HepG2 (cell line): ENCODE measurements around the gene PTGR3. TPM values are rescaled to one million over a fixed set of nuclear protein-coding genes. Genes with fewer than 3 reads are reported as not detected.
A peak's percentile ranks its signal among the peaks of the same experiment; 100 is the strongest.

Experiments used
- ATAC-seq: fragments of 200-7000 bp; cut with Tn5 transposase; 3 replicates; pipeline ENCODE4 v1.9.1; 2020; ENCODE audit warnings: mild to moderate bottlenecking, moderate library complexity
- BruUV-seq: library from RNA; stranded (reverse); fragments of 400-500 nt; replicated peaks from 2 replicates; lab custom pipeline; 2021; lab: Mats Ljungman, UMichigan
- CTCF ChIA-PET: fragments of 300-600 bp; formaldehyde crosslinking; extraction: SDS; loops from one replicate; lab custom pipeline; 2021; ENCODE audit warnings: low total read pairs, inconsistent platforms, low intra/inter-chr PET ratio; lab: Yijun Ruan, JAX
- POLR2A ChIA-PET: fragments of 350-600 bp; sonication (Branson Sonifier 250); formaldehyde crosslinking; loops from one replicate; lab custom pipeline; 2020; ENCODE audit warnings: antibody characterized with exemption, inconsistent platforms; lab: Yijun Ruan, JAX
- DNase-seq: peaks from one replicate; pipeline ENCODE4 v3.0.0-alpha.2; 2015; ENCODE audit warnings: low spot score
- FAIRE-seq: peaks from 3 replicates; lab custom pipeline; 2011; peaks lifted over from hg19 to GRCh38; lab: Jason Lieb, UNC
- H2AFZ ChIP-seq: one replicate; pipeline ENCODE4 v1.6.1; 2011; ENCODE audit warnings: low read length, inconsistent platforms
- H3K27ac ChIP-seq: fragments of 300-600 bp; 3 replicates; pipeline ENCODE4 v1.8.0; 2011; ENCODE audit warnings: mixed run types, mild to moderate bottlenecking, mixed read lengths, low read length, inconsistent platforms; ENCODE audit not compliant: insufficient read depth; ENCODE audit errors: extremely low read length
- H3K27me3 ChIP-seq, 2 experiments: fragments of 200-600 bp in 1 of 2; 2 replicates in 1 of 2; 3 replicates in 1 of 2; pipeline versions ENCODE4 v1.6.0 to v1.8.0; 2011; ENCODE audit warnings: low read length in 2 of 2, mild to moderate bottlenecking in 2 of 2, moderate library complexity in 2 of 2, inconsistent platforms in 1 of 2; ENCODE audit not compliant: insufficient read depth in 2 of 2, control insufficient read depth in 1 of 2
- H3K36me3 ChIP-seq, 2 experiments: fragments of 200-600 bp in 1 of 2; replicated peaks in 1 of 2; 2 replicates in 1 of 2; 3 replicates in 1 of 2; pipeline versions ENCODE4 v1.5.1 to v1.8.0; 2011; ENCODE audit warnings: low read length in 2 of 2, inconsistent platforms in 1 of 2; ENCODE audit not compliant: insufficient read depth in 2 of 2, control insufficient read depth in 1 of 2
- H3K4me1 ChIP-seq: 2 replicates; pipeline ENCODE4 v1.5.1; 2012; ENCODE audit warnings: low read length, inconsistent platforms; ENCODE audit not compliant: insufficient read depth
- H3K4me2 ChIP-seq: 2 replicates; pipeline ENCODE4 v1.6.0; 2011; ENCODE audit warnings: low read depth, low read length, inconsistent platforms
- H3K4me3 ChIP-seq, 3 experiments: fragments of 200-600 bp in 1 of 3; sonication (generic), shearing (Covaris generic) in 1 of 3; replicated peaks in 1 of 3; 2 replicates each; pipeline ENCODE4 v1.5.1; 2011 to 2016; ENCODE audit warnings: low read length in 3 of 3, inconsistent platforms in 2 of 3, low read depth in 2 of 3, mild to moderate bottlenecking in 2 of 3, control low read depth in 1 of 3, mixed read lengths in 1 of 3; ENCODE audit not compliant: insufficient read depth in 1 of 3
- H3K79me2 ChIP-seq: one replicate; pipeline ENCODE4 v1.6.1; 2011; ENCODE audit warnings: low read length, inconsistent platforms; ENCODE audit not compliant: insufficient read depth
- H3K9ac ChIP-seq: 2 replicates; pipeline ENCODE4 v1.6.0; 2011; ENCODE audit warnings: mild to moderate bottlenecking, low read depth, low read length, inconsistent platforms; ENCODE audit not compliant: insufficient read depth
- H3K9me3 ChIP-seq: 2 replicates; pipeline ENCODE4 v1.5.1; 2012; ENCODE audit warnings: mild to moderate bottlenecking, low read length
- H4K20me1 ChIP-seq: 2 replicates; pipeline ENCODE4 v1.6.0; 2011; ENCODE audit warnings: inconsistent platforms, mild to moderate bottlenecking, low read length, moderate library complexity; ENCODE audit not compliant: insufficient read depth
- MAX ChIP-seq: IDR thresholded peaks from 2 replicates; pipeline ENCODE4 v1.6.1; 2012; ENCODE audit warnings: inconsistent platforms
- PRDM4 ChIP-seq: sonication (generic); formaldehyde crosslinking; IDR thresholded peaks from 2 replicates; pipeline ENCODE4 v1.9.0; 2021; ENCODE audit warnings: missing genetic modification reagents, borderline replicate concordance
- SP1 ChIP-seq, 2 experiments: fragments of 450-650 bp in 1 of 2; sonication (generic) in 1 of 2; formaldehyde crosslinking in 1 of 2; IDR thresholded peaks; 2 replicates each; pipeline versions ENCODE4 v1.4.0 to v1.6.1; 2016 to 2020; ENCODE audit warnings: missing genetic modification reagents in 1 of 2
- SRY ChIP-seq: sonication (generic); formaldehyde crosslinking; IDR thresholded peaks from 2 replicates; pipeline ENCODE4 v1.8.0; 2022; ENCODE audit warnings: mild to moderate bottlenecking, missing genetic modification reagents
- ZNF761 ChIP-seq: sonication (generic); formaldehyde crosslinking; conservative IDR thresholded peaks from 2 replicates; pipeline ENCODE4 v1.4.0; 2020; ENCODE audit warnings: mild to moderate bottlenecking, missing genetic modification reagents
- ZNF772 ChIP-seq: sonication (generic); formaldehyde crosslinking; IDR thresholded peaks from 2 replicates; pipeline ENCODE4 v1.5.0; 2020; ENCODE audit warnings: mild to moderate bottlenecking, missing genetic modification reagents
- ZSCAN25 ChIP-seq: sonication (generic); formaldehyde crosslinking; IDR thresholded peaks from 2 replicates; pipeline ENCODE4 v1.8.0; 2022; ENCODE audit warnings: mild to moderate bottlenecking, missing genetic modification reagents
- WGBS: methylation state at CpG from one replicate; pipeline ENCODE4 v1.1.6; 2017; ENCODE audit warnings: low lambda C conversion rate; 5-methylcytosine and 5-hydroxymethylcytosine counted together
- in situ Hi-C: cut with HindIII; loops from 2 replicates; pipeline ENCODE4 v1.10.0; 2017; ENCODE audit warnings: low pct_unique_long_range_greater_than_20kb; ENCODE audit not compliant: extremely low pct_ligation_motif_present
- intact Hi-C: fragments of 100-400 bp; cut with micrococcal nuclease; formaldehyde crosslinking; loops from one replicate; pipeline ENCODE4 v1.10.0; 2022; ENCODE audit not compliant: unreplicated experiment
- polyA plus RNA-seq, 8 experiments: library from polyadenylated mRNA; depleted of rRNA in 3 of 8; stranded (reverse) in 7 of 8; unstranded in 1 of 8; fragments of >200 nt; fragmentation: Illumina TruSeq in 4 of 8; extraction: Trizol in 4 of 8; gene quantifications; 2 replicates each; pipeline versions ENCODE4 v1.2.1 to v1.2.3, GENCODE V29; 2011 to 2016; ENCODE audit warnings: low read depth in 4 of 8, missing spikeins in 1 of 8, mixed read lengths in 1 of 8; ENCODE audit not compliant: insufficient read depth in 1 of 8
- total RNA-seq, 5 experiments: library from RNA; depleted of rRNA; stranded (reverse); fragments of >200 nt; fragmentation: Illumina TruSeq; extraction: Trizol; gene quantifications; 2 replicates each; pipeline ENCODE4 v1.2.3, GENCODE V29; 2016; ENCODE audit warnings: low read depth in 1 of 5

Gene PTGR3
- total and polyA plus RNA-seq, 2 of the 13 experiments (the other 11 are each of a cell fraction or from before 2014, with no cell fraction given) = 11.5 to 25.3 TPM

- ATAC-seq (peak; percentile 29; the same call in 1 of the 3 replicates), FAIRE-seq (no peak), DNase-seq (no peak)
- no TSS peak for BruUV-seq
- Histone ChIP-seq H3K9me3 (no peaks in the 10 kb centered on the region), H3K79me2 (peaks cover 5% of the 10 kb centered on the region), H3K27me3 (no peaks in the 10 kb centered on the region), H2AFZ (no peak overlapping the region), H4K20me1 (no peaks in the 10 kb centered on the region), H3K4me2 (no peak overlapping the region), H3K4me3 (no peak overlapping the region), H3K4me1 (peaks cover 28% of the 10 kb centered on the region), H3K36me3 (no peaks in the 10 kb centered on the region), H3K9ac (no peak overlapping the region), H3K27ac (no peak overlapping the region)
- CTCF ChIA-PET = no interaction called here
- POLR2A ChIA-PET = no interaction called here
- intact Hi-C loops (no loop called here), in situ Hi-C loops (no loop called here)
- WGBS = 95% methylated on average over 18 of the region's 18 CpGs
- TF ChIP-seq ZNF772 = no peak
- TF ChIP-seq PRDM4 (CRISPR knock-in tag) = no peak
- no peak for TF ChIP-seq ZNF761 (CRISPR knock-in tag)
- no peak for TF ChIP-seq SP1 (IDR thresholded peaks at IDR 0.05)
- TF ChIP-seq SP1 (CRISPR knock-in tag; IDR thresholded peaks at IDR 0.05) = no peak
- peak; percentile 97 for TF ChIP-seq ZSCAN25 (CRISPR knock-in tag)
- TF ChIP-seq SRY (CRISPR knock-in tag) = no peak
- TF ChIP-seq MAX = no peak
Measured at GRCh38 chr18:75249672-75250470, 40.9 kb upstream of the PTGR3 start.
